Adrenal gland (tissue), 12 donors: Measurements from ENCODE around the gene ABCB6. TPM values are rescaled to one million over a fixed set of nuclear protein-coding genes. Genes with fewer than 3 reads are reported as not detected.

Source experiments
- DNase-seq, 7 donors: peaks; one replicate each; pipeline ENCODE4 v3.0.0-alpha.2; 2019 to 2020
- H3K27ac ChIP-seq, 5 donors: fragments of 200-600 bp; sonication (generic) in 4 of 5; 1 replicate in 3 of 5; 2 replicates in 2 of 5; pipeline versions ENCODE4 v1.5.1 to v1.8.0; 2016 to 2020; ENCODE audit warnings: mild to moderate bottlenecking in 1 of 5
- H3K27me3 ChIP-seq: fragments of 200-600 bp; 2 replicates; pipeline ENCODE4 v1.8.0; 2021
- H3K36me3 ChIP-seq, 2 donors: fragments of 200-600 bp; replicated peaks in 1 of 2; 1 replicate in 1 of 2; 2 replicates in 1 of 2; pipeline versions ENCODE4 v1.5.1 to v1.8.0; 2018 to 2022
- H3K4me1 ChIP-seq, 2 donors: fragments of 200-600 bp; replicated peaks in 1 of 2; 1 replicate in 1 of 2; 2 replicates in 1 of 2; pipeline versions ENCODE4 v1.5.1 to v1.8.0; 2018 to 2021
- H3K4me3 ChIP-seq, 4 donors: fragments of 200-600 bp; sonication (generic) in 3 of 4; one replicate each; pipeline ENCODE4 v1.5.1; 2016 to 2018
- H3K9me3 ChIP-seq, 3 donors: fragments of 200-600 bp; sonication (generic) in 1 of 3; replicated peaks in 1 of 3; 1 replicate in 2 of 3; 2 replicates in 1 of 3; pipeline versions ENCODE4 v1.5.1 to v1.8.0; 2016 to 2021
- CTCF ChIP-seq, 6 experiments: fragments of 450-650 bp in 4 of 6; fragments of 200-600 bp in 2 of 6; sonication (generic) in 1 of 6; IDR thresholded peaks; 1 replicate in 5 of 6; 2 replicates in 1 of 6; pipeline versions ENCODE4 v1.5.1 to v1.8.0; 2016 to 2021; ENCODE audit warnings: antibody characterized with exemption in 6 of 6, mild to moderate bottlenecking in 2 of 6, moderate library complexity in 1 of 6
- POLR2A ChIP-seq, 2 donors: fragments of 450-650 bp; IDR thresholded peaks; one replicate each; pipeline ENCODE4 v1.6.1; 2017; ENCODE audit warnings: antibody characterized with exemption in 2 of 2, mild to moderate bottlenecking in 2 of 2, moderate library complexity in 1 of 2
- WGBS, 4 donors: extraction: QIAGEN DNeasy Blood & Tissue Kit in 2 of 4; methylation state at CpG; one replicate each; pipeline versions ENCODE4 v1.1.5 to v1.1.7; 2013 to 2017; 5-methylcytosine and 5-hydroxymethylcytosine counted together
- intact Hi-C, 2 donors: fragments of 100-400 bp; cut with DNase I; formaldehyde crosslinking; loops; one replicate each; pipeline versions ENCODE4 v1.14.1 to v1.15.0; 2022 to 2023
- polyA plus RNA-seq, 3 donors: library from polyadenylated mRNA; stranded (reverse); fragments of 200-250 nt in 2 of 3; fragments of 350-450 nt in 1 of 3; fragmentation: Illumina TruSeq in 1 of 3; extraction: RNeasy Lipid Tissue Mini Kit (QIAGEN cat#74804) in 1 of 3; gene quantifications; one replicate each; pipeline ENCODE4 v1.2.3, GENCODE V29; 2013 to 2014
- total RNA-seq, 9 donors: library from RNA; depleted of rRNA in 4 of 9; stranded (reverse); fragments of >200 nt in 4 of 9; fragments of 120-200 nt in 1 of 9; fragmentation: NEBNext Ultra II Directional in 1 of 9; extraction: Animal tissue kit (Norgen Biotek cat#: 25700) in 1 of 9; gene quantifications; one replicate each; pipeline versions ENCODE4 v1.1.0 to v1.2.4, GENCODE V29; 2013 to 2023
- donor health status: healthy with polysubstance abuse.
- donor health status: Bipolar disorder and iron deficiency.
- donor health status: DM: yes; HTN: yes; CAD: no.
- donor health status: DM: no; HTN: no; CAD: no.
- donor health status: DM: no; HTN: no; CAD: no.
- donor health status: DM: yes; HTN: yes; CAD: no.

Gene ABCB6
- total and polyA plus RNA-seq, 12 donors, result 10.1 to 85.1 (median 27.9) TPM

- 42 to 60% (median 48%) methylated on average over 6 to 7 of the region's 7 CpGs for WGBS, 4 donors
- H3K36me3 ChIP-seq, result peaks cover 0 to 47% of the 10 kb centered on the region in 2 donors
- no peaks in the 10 kb centered on the region for H3K27me3 ChIP-seq
- DNase-seq, result no peak
- intact Hi-C loops, result no loop called here
- peak overlapping the region; percentile 83 to 95 (median 95) for H3K27ac ChIP-seq
- peak overlapping the region in 3 of 4 donors; percentile 41 to 76 (median 61) for H3K4me3 ChIP-seq
- TF ChIP-seq POLR2A (IDR thresholded peaks at IDR 0.05), result no peak
- H3K9me3 ChIP-seq, result no peaks in the 10 kb centered on the region
- H3K4me1 ChIP-seq, result peaks cover 23 to 43% of the 10 kb centered on the region in 2 donors
These were observed 9.5 kb upstream of the ABCB6 start for GRCh38 chr2:219228041-219228910.

- intact Hi-C loops, result no loop called here
- DNase-seq, result no peak
- 70 to 73% (median 71%) methylated on average over 3 of the region's 3 CpGs for WGBS, 4 donors
- Histone ChIP-seq H3K4me1 (peaks cover 16 to 29% of the 10 kb centered on the region in 2 donors), H3K27ac (peak overlapping the region in 1 of 5 donors; percentile 12), H3K9me3 (no peaks in the 10 kb centered on the region), H3K36me3 (peaks cover 0 to 61% of the 10 kb centered on the region in 2 donors), H3K27me3 (no peaks in the 10 kb centered on the region), H3K4me3 (no peak overlapping the region)
- TF ChIP-seq CTCF (IDR thresholded peaks at IDR 0.05), result no peak
- TF ChIP-seq POLR2A (IDR thresholded peaks at IDR 0.05), result no peak
These were observed 6.6 kb upstream of the ABCB6 start for GRCh38 chr2:219225350-219225749.

- WGBS, 4 donors, result 90 to 96% (median 91%) methylated on average over 25 to 31 of the region's 31 CpGs
- intact Hi-C loops, result no loop called here
- peaks cover 0 to 70% of the 10 kb centered on the region in 2 donors for H3K36me3 ChIP-seq
- H3K27me3 ChIP-seq, result no peaks in the 10 kb centered on the region
- H3K4me3 ChIP-seq, result no peak overlapping the region
- no peaks in the 10 kb centered on the region for H3K9me3 ChIP-seq
- peak in 1 of 7 donors; percentile 4 for DNase-seq
- no peak overlapping the region for H3K27ac ChIP-seq
- H3K4me1 ChIP-seq, result peaks cover 20 to 34% of the 10 kb centered on the region in 2 donors
- TF ChIP-seq POLR2A (IDR thresholded peaks at IDR 0.05), result no peak
- no peak for TF ChIP-seq CTCF (IDR thresholded peaks at IDR 0.05)
These were observed 5.3 kb upstream of the ABCB6 start for GRCh38 chr2:219223831-219224610.

- no peak overlapping the region for H3K27ac ChIP-seq
- DNase-seq, result no peak
- 92 to 97% (median 96%) methylated on average over 9 to 16 of the region's 16 CpGs for WGBS, 4 donors
These were observed 3.3 kb upstream of the ABCB6 start for GRCh38 chr2:219221957-219222518.

More at GRCh38 chr2:219221957-219222518, 3.3 kb upstream of the ABCB6 start:
- H3K27me3 ChIP-seq, result no peaks in the 10 kb centered on the region
- no peaks in the 10 kb centered on the region for H3K9me3 ChIP-seq
- intact Hi-C loops, result no loop called here
- peaks cover 23 to 34% of the 10 kb centered on the region in 2 donors for H3K4me1 ChIP-seq
- H3K36me3 ChIP-seq, result peaks cover 0 to 70% of the 10 kb centered on the region in 2 donors
- TF ChIP-seq CTCF (IDR thresholded peaks at IDR 0.05) (no peak), POLR2A (IDR thresholded peaks at IDR 0.05) (no peak)
- H3K4me3 ChIP-seq, result no peak overlapping the region
